Measurements from ENCODE around the gene NDUFB8.

Gene NDUFB8

GRCh38 chr10:100485801-100486495, 43.7 kb downstream of the NDUFB8 start:
- H3K27me3 ChIP-seq: peaks cover 6% of the 10 kb centered on the region
- no peak overlapping the region for H3K4me3 ChIP-seq (ENCODE audit: low read depth in 1 of 2, low read length in 1 of 2)
- no peaks in the 10 kb centered on the region for H3K9me3 ChIP-seq
- H3K27ac ChIP-seq: no peak overlapping the region
- peaks cover 39% of the 10 kb centered on the region for H3K36me3 ChIP-seq
- peaks cover 30 to 35% of the 10 kb centered on the region in 2 experiments for H3K4me1 ChIP-seq (ENCODE audit: control insufficient read depth in 1 of 2, insufficient read depth in 1 of 2, low read depth in 1 of 2, low read length in 1 of 2)
- no peak for TF ChIP-seq CTCF (IDR thresholded peaks at IDR 0.05)

GRCh38 chr10:100485366-100485765, 44.3 kb downstream of the NDUFB8 start:
- peaks cover 37% of the 10 kb centered on the region for H3K36me3 ChIP-seq
- no peak for TF ChIP-seq CTCF (IDR thresholded peaks at IDR 0.05)
- no peak overlapping the region for H3K4me3 ChIP-seq (ENCODE audit: low read depth in 1 of 2, low read length in 1 of 2)
- H3K27ac ChIP-seq: no peak overlapping the region
- no peaks in the 10 kb centered on the region for H3K9me3 ChIP-seq
- peaks cover 12% of the 10 kb centered on the region for H3K27me3 ChIP-seq
- peaks cover 30 to 35% of the 10 kb centered on the region in 2 experiments for H3K4me1 ChIP-seq (ENCODE audit: control insufficient read depth in 1 of 2, insufficient read depth in 1 of 2, low read depth in 1 of 2, low read length in 1 of 2)

- no peak for TF ChIP-seq CTCF (IDR thresholded peaks at IDR 0.05)
- peaks cover 30 to 35% of the 10 kb centered on the region in 2 experiments for H3K4me1 ChIP-seq (ENCODE audit: control insufficient read depth in 1 of 2, insufficient read depth in 1 of 2, low read depth in 1 of 2, low read length in 1 of 2)
- H3K9me3 ChIP-seq: no peaks in the 10 kb centered on the region
- H3K27ac ChIP-seq: peak overlapping the region; percentile 78
- peaks cover 25% of the 10 kb centered on the region for H3K27me3 ChIP-seq
- H3K4me3 ChIP-seq (ENCODE audit: low read depth in 1 of 2, low read length in 1 of 2): peak overlapping the region in 1 of 2 experiments; percentile 80
- H3K36me3 ChIP-seq: peaks cover 24% of the 10 kb centered on the region
These were observed 45.6 kb downstream of the NDUFB8 start for GRCh38 chr10:100483876-100484666.

GRCh38 chr10:100482834-100483185, 46.9 kb downstream of the NDUFB8 start:
- no peak for TF ChIP-seq CTCF (IDR thresholded peaks at IDR 0.05)
- Histone ChIP-seq H3K27me3 (peaks cover 37% of the 10 kb centered on the region), H3K36me3 (peaks cover 12% of the 10 kb centered on the region), H3K9me3 (no peaks in the 10 kb centered on the region), H3K4me1 (ENCODE audit: control insufficient read depth in 1 of 2, insufficient read depth in 1 of 2, low read depth in 1 of 2, low read length in 1 of 2) (peaks cover 30 to 35% of the 10 kb centered on the region in 2 experiments), H3K4me3 (ENCODE audit: low read depth in 1 of 2, low read length in 1 of 2) (peak overlapping the region; percentile 73 to 80), H3K27ac (peak overlapping the region; percentile 78)

- peak; percentile 68 for TF ChIP-seq CTCF (IDR thresholded peaks at IDR 0.05)
- Histone ChIP-seq H3K36me3 (peaks cover 7% of the 10 kb centered on the region), H3K27ac (peak overlapping the region; percentile 78), H3K27me3 (peaks cover 42% of the 10 kb centered on the region), H3K4me1 (ENCODE audit: control insufficient read depth in 1 of 2, insufficient read depth in 1 of 2, low read depth in 1 of 2, low read length in 1 of 2) (peaks cover 30 to 35% of the 10 kb centered on the region in 2 experiments), H3K4me3 (ENCODE audit: low read depth in 1 of 2, low read length in 1 of 2) (peak overlapping the region; percentile 73 to 80), H3K9me3 (no peaks in the 10 kb centered on the region)
These were observed 47.4 kb downstream of the NDUFB8 start for GRCh38 chr10:100482181-100482833.

Measured in neutrophil (primary cell).